Measurements from ENCODE around the gene LTB4R. TPM values are rescaled to one million over a fixed set of nuclear protein-coding genes. Genes with fewer than 3 reads are reported as not detected.

LTB4R gene
- total and polyA plus RNA-seq, 9 of the 15 experiments (the other 6 are each of a cell fraction or from before 2014, with no cell fraction given) = 0.38 to 10.5 (median 2.8) TPM

- CTCF ChIA-PET (ENCODE audit: low intra/inter-chr PET ratio) = no interaction called here
- peaks cover 0 to 3% of the 10 kb centered on the region in 2 experiments; a peak in 2 of 5 replicates for H3K4me1 ChIP-seq (replicated peaks in 1 of 2; ENCODE audit: control insufficient read depth in 2 of 2, insufficient read depth in 2 of 2, low read length in 2 of 2)
- in situ Hi-C loops (cut with MboI) = no loop called here
These were observed 29.7 kb upstream of the LTB4R start for GRCh38 chr14:24281636-24282035.

More at GRCh38 chr14:24281636-24282035, 29.7 kb upstream of the LTB4R start:
- no peaks in the 10 kb centered on the region for H4K20me1 ChIP-seq (replicated peaks; ENCODE audit: control insufficient read depth, insufficient read depth, low read length)
- FAIRE-seq = no peak
- no TSS peak for BruUV-seq (replicated peaks)
- no peak for DNase-seq (ENCODE audit: extremely low read depth in 1 of 4, low spot score in 3 of 4)
- no peak for ATAC-seq
- no peak overlapping the region for H2AFZ ChIP-seq (ENCODE audit: low read depth, low read length)
- WGBS (ENCODE audit: insufficient coverage, low coverage, missing lambda C conversion rate) = 74% methylated on average over 5 of the region's 7 CpGs
- no peaks in the 10 kb centered on the region for H3K27me3 ChIP-seq (ENCODE audit: control insufficient read depth in 2 of 2, insufficient read depth in 2 of 2, low read length in 2 of 2)
- no peaks in the 10 kb centered on the region for H3K79me2 ChIP-seq (ENCODE audit: control insufficient read depth, insufficient read depth, low read length)
- POLR2A ChIA-PET = interaction anchor here (1.1 to 2.2 kb wide), 2 partner anchors 8 to 10 kb away, joined by 3 to 7 read pairs; partner anchors contain the start of gene RABGGTA
- TF ChIP-seq SMARCA5 (IDR thresholded peaks at IDR 0.05) (no peak), ARID1B (IDR thresholded peaks at IDR 0.05) (no peak), SREBF2 (CRISPR knock-in tag; IDR thresholded peaks at IDR 0.05) (no peak), ZNF507 (tag; conservative IDR thresholded peaks at IDR 0.05) (no peak), MGA (IDR thresholded peaks at IDR 0.05) (no peak), RAD51 (IDR thresholded peaks at IDR 0.05; ENCODE audit: borderline replicate concordance, low read depth) (no peak), IRF1 (CRISPR knock-in tag; IDR thresholded peaks at IDR 0.05; ENCODE audit: borderline replicate concordance) (no peak), NELFE (IDR thresholded peaks at IDR 0.05; ENCODE audit: insufficient read depth, insufficient read length) (no peak)
- no peaks in the 10 kb centered on the region for H3K9me3 ChIP-seq (replicated peaks; ENCODE audit: control insufficient read depth, insufficient read depth, low read depth, low read length)
- no peak overlapping the region for H3K4me3 ChIP-seq
- no peak overlapping the region for H3K27ac ChIP-seq (ENCODE audit: extremely low read depth, low read depth, low read length)
- intact Hi-C loops (cut with micrococcal nuclease) = no loop called here
- no peaks in the 10 kb centered on the region for H3K36me3 ChIP-seq (ENCODE audit: control insufficient read depth, insufficient read depth, low read length)
- H3K9ac ChIP-seq (ENCODE audit: insufficient read depth in 1 of 2, low read depth in 2 of 2, low read length in 2 of 2) = no peak overlapping the region
- H3K4me2 ChIP-seq (ENCODE audit: insufficient read depth, low read length) = no peak overlapping the region
- no peaks in the 10 kb centered on the region for H3K9me1 ChIP-seq (ENCODE audit: control insufficient read depth, insufficient read depth, low read length)

All from K562 (cell line).